MM.1S (cell line): ENCODE measurements around the gene RALGDS.

Experiments
- DNase-seq: peaks from one replicate; pipeline ENCODE4 v3.0.0-alpha.2; 2015
- H2AFZ ChIP-seq: fragments of 300-600 bp; sonication (generic); 2 replicates; pipeline ENCODE4 v1.6.0; 2016; ENCODE audit warnings: antibody characterized with exemption, low read length
- H3F3A ChIP-seq: fragments of 300-600 bp; sonication (generic); 2 replicates; pipeline ENCODE4 v1.6.1; 2016; ENCODE audit warnings: mild to moderate bottlenecking, antibody characterized with exemption, low read length, moderate library complexity, mixed read lengths; ENCODE audit not compliant: insufficient read depth
- H3K27ac ChIP-seq: fragments of 300-600 bp; sonication (generic); 2 replicates; pipeline ENCODE4 v1.5.1; 2016; ENCODE audit warnings: mild to moderate bottlenecking, low read length
- H3K27me3 ChIP-seq: fragments of 300-600 bp; sonication (generic); replicated peaks from 2 replicates; pipeline ENCODE4 v1.6.0; 2016; ENCODE audit warnings: low read length; ENCODE audit not compliant: insufficient read depth
- H3K36me3 ChIP-seq: fragments of 300-600 bp; sonication (generic); replicated peaks from 2 replicates; pipeline ENCODE4 v1.6.1; 2016; ENCODE audit warnings: mild to moderate bottlenecking, low read length, mixed read lengths; ENCODE audit not compliant: insufficient read depth
- H3K4me1 ChIP-seq: fragments of 300-600 bp; sonication (generic); 2 replicates; pipeline ENCODE4 v1.6.1; 2016; ENCODE audit warnings: low read length, mixed read lengths
- H3K4me2 ChIP-seq: fragments of 300-600 bp; sonication (generic); 2 replicates; pipeline ENCODE4 v1.6.0; 2016; ENCODE audit warnings: low read depth, low read length
- H3K4me3 ChIP-seq: fragments of 300-600 bp; sonication (generic); 2 replicates; pipeline ENCODE4 v1.5.1; 2016; ENCODE audit warnings: low read length, mixed read lengths
- H3K79me2 ChIP-seq: fragments of 300-600 bp; sonication (generic); 2 replicates; pipeline ENCODE4 v1.6.1; 2016; ENCODE audit warnings: mixed run types, low read length, mixed read lengths
- H3K9ac ChIP-seq: fragments of 300-600 bp; sonication (generic); 2 replicates; pipeline ENCODE4 v1.6.1; 2016; ENCODE audit warnings: low read length, mixed read lengths
- H3K9me2 ChIP-seq: fragments of 300-600 bp; sonication (generic); replicated peaks from 2 replicates; pipeline ENCODE4 v1.6.1; 2016; ENCODE audit warnings: mild to moderate bottlenecking, low read length, mixed read lengths; ENCODE audit not compliant: insufficient read depth
- H3K9me3 ChIP-seq: fragments of 300-600 bp; sonication (generic); replicated peaks from 2 replicates; pipeline ENCODE4 v1.6.1; 2016; ENCODE audit warnings: mild to moderate bottlenecking, low read length, mixed read lengths; ENCODE audit not compliant: insufficient read depth
- H4K20me1 ChIP-seq: fragments of 300-600 bp; sonication (generic); 2 replicates; pipeline ENCODE4 v1.6.1; 2016; ENCODE audit warnings: mild to moderate bottlenecking, low read length, moderate library complexity, mixed read lengths; ENCODE audit not compliant: insufficient read depth
- CTCF ChIP-seq: fragments of 300-600 bp; sonication (generic); IDR thresholded peaks from 2 replicates; pipeline ENCODE4 v1.5.1; 2016; ENCODE audit warnings: antibody characterized with exemption, low read length, mixed read lengths
- EZH2 ChIP-seq: fragments of 300-600 bp; sonication (generic); optimal IDR thresholded peaks from 2 replicates; pipeline ENCODE3; 2017; ENCODE audit warnings: low read depth, mild to moderate bottlenecking, antibody characterized with exemption, low read length, mixed read lengths
- EZH2phosphoT487 ChIP-seq: fragments of 300-600 bp; sonication (generic); IDR thresholded peaks from 2 replicates; pipeline ENCODE4 v1.6.1; 2018; ENCODE audit warnings: antibody characterized with exemption, low read length

The RALGDS gene

GRCh38 chr9:133147412-133148198, 26.6 kb upstream of the RALGDS start:
- Histone ChIP-seq H3K4me2 (peak overlapping the region; percentile 87), H3K27ac (peak overlapping the region; percentile 81), H3K27me3 (no peaks in the 10 kb centered on the region; the same call in 1 of the 2 replicates), H3K79me2 (peaks cover 44% of the 10 kb centered on the region), H3K9me2 (no peaks in the 10 kb centered on the region), H3K4me3 (peak overlapping the region; percentile 95), H4K20me1 (no peaks in the 10 kb centered on the region), H3K4me1 (no peaks in the 10 kb centered on the region), H3K9me3 (no peaks in the 10 kb centered on the region), H3K36me3 (no peaks in the 10 kb centered on the region), H3K9ac (peak overlapping the region; percentile 96), H2AFZ (no peak overlapping the region), H3F3A (peaks cover 21% of the 10 kb centered on the region; the same call in 1 of the 2 replicates)
- DNase-seq: peak; percentile 73
- TF ChIP-seq CTCF: peak; percentile 96
- TF ChIP-seq EZH2: no peak

- H3F3A ChIP-seq: peaks cover 21% of the 10 kb centered on the region; the same call in 1 of the 2 replicates
- H3K36me3 ChIP-seq: no peaks in the 10 kb centered on the region
- H3K4me3 ChIP-seq: no peak overlapping the region
- H3K4me2 ChIP-seq: peak overlapping the region; percentile 87; the same call in 1 of the 2 replicates
- H3K79me2 ChIP-seq: peaks cover 52% of the 10 kb centered on the region
- peak overlapping the region; percentile 81; the same call in 1 of the 2 replicates for H3K27ac ChIP-seq
- no peak for DNase-seq
- no peaks in the 10 kb centered on the region for H3K27me3 ChIP-seq
- H4K20me1 ChIP-seq: no peaks in the 10 kb centered on the region
- no peaks in the 10 kb centered on the region for H3K9me3 ChIP-seq
- H3K9ac ChIP-seq: no peak overlapping the region
- no peaks in the 10 kb centered on the region for H3K9me2 ChIP-seq
- no peaks in the 10 kb centered on the region for H3K4me1 ChIP-seq
- no peak for TF ChIP-seq EZH2phosphoT487
- TF ChIP-seq EZH2: no peak
- no peak for TF ChIP-seq CTCF
- no peak overlapping the region for H2AFZ ChIP-seq
These were observed 25.8 kb upstream of the RALGDS start for GRCh38 chr9:133146746-133147411.

GRCh38 chr9:133144904-133145851, 24.1 kb upstream of the RALGDS start:
- H3K79me2 ChIP-seq: peaks cover 65% of the 10 kb centered on the region
- H3K4me3 ChIP-seq: no peak overlapping the region

More at GRCh38 chr9:133144904-133145851, 24.1 kb upstream of the RALGDS start:
- peak overlapping the region; percentile 9; the same call in 1 of the 2 replicates for H3K9ac ChIP-seq
- H3K36me3 ChIP-seq: no peaks in the 10 kb centered on the region
- no peaks in the 10 kb centered on the region for H4K20me1 ChIP-seq
- no peak overlapping the region for H2AFZ ChIP-seq
- DNase-seq: no peak
- H3F3A ChIP-seq: peaks cover 21% of the 10 kb centered on the region; the same call in 1 of the 2 replicates
- no peak overlapping the region for H3K27ac ChIP-seq
- peak overlapping the region; percentile 96; the same call in 1 of the 2 replicates for H3K4me2 ChIP-seq
- TF ChIP-seq CTCF (no peak), EZH2phosphoT487 (no peak), EZH2 (no peak)
- no peaks in the 10 kb centered on the region for H3K27me3 ChIP-seq
- H3K4me1 ChIP-seq: no peaks in the 10 kb centered on the region
- no peaks in the 10 kb centered on the region for H3K9me3 ChIP-seq
- H3K9me2 ChIP-seq: no peaks in the 10 kb centered on the region
